ENCODE results near the gene LTF.
"Not testable (repeated sequence)": the region's sequence is repeated elsewhere in the genome, so short reads cannot be mapped to it uniquely, and the experiment has no call there.

DNA sequence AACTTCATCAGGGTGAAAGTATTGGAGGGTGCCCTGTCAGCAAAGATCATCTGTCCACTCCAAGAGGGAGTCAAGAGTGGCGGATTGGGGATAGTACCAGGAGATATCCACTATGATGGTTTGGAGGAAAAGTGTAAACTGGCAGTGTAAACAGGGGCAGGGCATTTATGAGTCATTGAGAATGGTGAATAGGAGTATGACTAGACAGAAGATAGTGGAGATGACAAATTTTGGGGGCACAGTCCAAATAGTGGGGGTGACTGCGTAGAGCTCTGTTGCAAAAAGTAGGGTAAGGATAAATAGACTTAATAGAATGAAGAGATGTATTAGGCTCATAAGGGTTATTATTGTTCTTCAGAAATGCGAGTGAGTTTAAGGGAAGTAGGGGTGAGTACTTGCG is 75.9 kb downstream of the LTF start:
- TF ChIP-seq POLR2A, POLR2AphosphoS5 (IDR thresholded peaks at IDR 0.05; ENCODE audit: low read depth, low read length): not testable (repeated sequence)

Data from GM12891 (cell line).